ENCODE results near the gene CAMK2B. TPM values are rescaled to one million over a fixed set of nuclear protein-coding genes. Genes with fewer than 3 reads are reported as not detected.
A peak's percentile ranks its signal among the peaks of the same experiment; 100 is the strongest.

Gene CAMK2B
- not detected for total RNA-seq
- not detected for polyA plus RNA-seq

DNA sequence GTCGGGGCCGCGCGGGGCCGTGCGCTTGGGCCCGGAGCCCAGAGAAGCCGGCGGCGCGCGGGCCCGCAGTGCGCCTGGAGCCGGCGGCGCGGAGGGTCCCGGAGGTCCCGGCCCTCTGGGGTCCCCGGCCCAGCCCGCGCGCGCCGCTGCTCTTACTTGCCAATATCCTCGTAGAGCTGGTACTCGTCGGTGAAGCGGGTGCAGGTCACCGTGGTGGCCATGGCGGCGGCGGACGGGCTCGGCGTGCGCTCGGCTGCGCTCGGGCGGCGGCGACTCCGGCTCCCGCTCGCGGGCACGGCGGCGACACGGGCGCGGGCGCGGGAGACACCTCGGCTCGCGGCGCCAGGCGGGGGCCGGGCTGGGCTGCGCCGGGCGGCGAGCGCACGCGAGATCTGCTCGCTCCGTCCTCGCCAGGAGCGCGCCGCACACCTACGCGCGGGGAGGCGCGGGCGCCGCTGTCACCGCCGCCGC, at the start of gene CAMK2B:
Gene CAMK2B (minus strand): TSS at position 394 of the 471 bp plus-strand sequence. CDS start 173 bp downstream, at position 221.
- DNase-seq: no peak
- H3K4me3 ChIP-seq (ENCODE audit: low read depth, low read length): no peak within 1 kb of the TSS
- H3K27me3 Mint-ChIP-seq: peaks cover 49% of the 10 kb centered on the region

DNA sequence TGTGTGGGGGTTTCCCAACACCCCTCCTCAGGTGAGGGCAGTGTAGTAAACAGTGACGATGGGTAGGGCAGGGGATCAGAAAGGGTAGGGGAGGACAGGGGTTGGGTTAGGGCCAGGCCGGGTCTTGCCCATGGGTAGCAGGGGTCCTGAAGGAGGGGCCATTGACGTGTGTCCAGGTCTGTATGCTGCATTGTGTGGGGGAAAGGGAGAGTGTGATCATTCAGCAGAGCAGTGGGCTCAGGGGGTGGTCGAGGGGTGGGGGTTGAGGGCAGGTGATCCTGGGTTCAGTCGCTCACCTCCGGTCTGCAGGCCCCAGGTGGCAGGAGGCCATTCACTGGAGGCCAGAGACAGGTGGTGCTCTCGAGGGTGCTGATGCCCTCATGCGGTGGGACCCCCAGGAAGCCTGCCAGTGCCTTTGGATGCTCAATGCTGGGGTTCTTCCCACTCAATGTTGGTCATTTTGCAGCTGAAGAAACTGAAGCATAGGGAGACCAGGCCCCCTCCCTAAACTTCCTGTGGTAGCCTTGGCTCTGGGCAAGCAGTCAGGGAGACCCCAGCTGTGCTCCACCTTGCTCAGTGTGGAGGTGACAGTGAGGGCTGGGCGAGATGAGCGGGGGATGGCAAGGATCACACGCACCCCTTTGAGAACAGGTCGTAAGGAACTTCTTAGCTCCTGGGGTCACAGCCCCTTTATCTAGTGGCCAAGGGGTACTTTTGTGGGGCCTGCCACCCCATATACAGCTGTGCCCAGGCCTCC, 48.8 kb upstream of the CAMK2B start:
- Histone ChIP-seq H3K4me1 (ENCODE audit: control insufficient read depth, insufficient read depth, low read length, poor library complexity, severe bottlenecking) (no peaks in the 10 kb centered on the region), H3K27me3 (ENCODE audit: control insufficient read depth, insufficient read depth, low read length) (no peaks in the 10 kb centered on the region), H3K4me3 (ENCODE audit: low read depth, low read length) (no peak overlapping the region), H3K36me3 (ENCODE audit: control insufficient read depth, insufficient read depth, low read length) (peaks cover 2% of the 10 kb centered on the region), H3K27ac (ENCODE audit: insufficient read depth, low read length, poor library complexity, severe bottlenecking) (no peak overlapping the region), H3K9me3 (ENCODE audit: control insufficient read depth in 2 of 2, low read length in 2 of 2) (peaks cover 0 to 2% of the 10 kb centered on the region in 2 experiments)
- H3K4me3 Mint-ChIP-seq: no peak overlapping the region
- ATAC-seq (ENCODE audit: low read depth in 2 of 2) (no peak), DNase-seq (no peak)
- H3K4me1 Mint-ChIP-seq: peaks cover 0 to 13% (median 0%) of the 10 kb centered on the region in 4 donors
- H3K27ac Mint-ChIP-seq: peak overlapping the region in 1 of 3 donors; percentile 52
- peaks cover 0 to 4% (median 0%) of the 10 kb centered on the region in 7 donors for H3K9me3 Mint-ChIP-seq
- no peaks in the 10 kb centered on the region for H3K36me3 Mint-ChIP-seq
- H3K27me3 Mint-ChIP-seq: peaks cover 22% of the 10 kb centered on the region

More for the DNA sequence above, at the start of gene CAMK2B:
- no peaks in the 10 kb centered on the region for H3K4me1 ChIP-seq (ENCODE audit: control insufficient read depth, insufficient read depth, low read length, poor library complexity, severe bottlenecking)
- no peaks in the 10 kb centered on the region for H3K27me3 ChIP-seq (ENCODE audit: control insufficient read depth, insufficient read depth, low read length)
- peaks cover 0 to 9% (median 0%) of the 10 kb centered on the region in 4 donors for H3K4me1 Mint-ChIP-seq
- H3K4me3 Mint-ChIP-seq: peak within 1 kb of the TSS in 2 of 4 donors; percentile 78 to 82
- H3K36me3 ChIP-seq (ENCODE audit: control insufficient read depth, insufficient read depth, low read length): no peaks in the 10 kb centered on the region
- peaks cover 0 to 3% (median 0%) of the 10 kb centered on the region in 7 donors for H3K9me3 Mint-ChIP-seq
- H3K36me3 Mint-ChIP-seq: no peaks in the 10 kb centered on the region
- ATAC-seq (ENCODE audit: low read depth in 2 of 2): no peak
- H3K27ac ChIP-seq (ENCODE audit: insufficient read depth, low read length, poor library complexity, severe bottlenecking): no peak within 1 kb of the TSS
- H3K27ac Mint-ChIP-seq: no peak within 1 kb of the TSS
- H3K9me3 ChIP-seq (ENCODE audit: control insufficient read depth in 2 of 2, low read length in 2 of 2): no peaks in the 10 kb centered on the region

DNA sequence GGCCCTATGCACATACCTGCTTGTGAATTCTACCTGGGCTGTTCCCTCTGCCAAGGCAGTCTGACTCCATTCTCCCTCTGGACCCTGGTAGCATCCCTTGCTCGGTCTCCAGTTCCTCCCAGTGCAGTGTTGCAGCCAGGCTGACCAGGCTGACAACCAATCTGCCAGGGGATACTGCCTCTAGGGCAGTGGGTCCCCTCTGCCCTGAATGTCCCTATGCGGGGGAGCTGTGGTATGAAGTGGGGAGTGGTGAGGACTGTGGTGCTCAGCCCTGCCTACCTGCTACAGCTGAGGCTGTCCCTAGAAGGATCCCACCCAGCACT, 48.0 kb upstream of the CAMK2B start:
- Mint-ChIP-seq H3K27ac (no peak overlapping the region), H3K9me3 (peaks cover 0 to 7% (median 1%) of the 10 kb centered on the region in 7 donors), H3K4me1 (peaks cover 0 to 10% (median 0%) of the 10 kb centered on the region in 4 donors), H3K27me3 (peaks cover 25% of the 10 kb centered on the region), H3K36me3 (no peaks in the 10 kb centered on the region), H3K4me3 (no peak overlapping the region)
- DNase-seq (no peak), ATAC-seq (ENCODE audit: low read depth in 2 of 2) (no peak)
- H3K27me3 ChIP-seq (ENCODE audit: control insufficient read depth, insufficient read depth, low read length): peaks cover 4% of the 10 kb centered on the region
- peaks cover 4% of the 10 kb centered on the region for H3K36me3 ChIP-seq (ENCODE audit: control insufficient read depth, insufficient read depth, low read length)
- H3K9me3 ChIP-seq (ENCODE audit: control insufficient read depth in 2 of 2, low read length in 2 of 2): peaks cover 4 to 6% of the 10 kb centered on the region in 2 experiments
- H3K27ac ChIP-seq (ENCODE audit: insufficient read depth, low read length, poor library complexity, severe bottlenecking): no peak overlapping the region
- H3K4me1 ChIP-seq (ENCODE audit: control insufficient read depth, insufficient read depth, low read length, poor library complexity, severe bottlenecking): no peaks in the 10 kb centered on the region
- H3K4me3 ChIP-seq (ENCODE audit: low read depth, low read length): no peak overlapping the region

DNA sequence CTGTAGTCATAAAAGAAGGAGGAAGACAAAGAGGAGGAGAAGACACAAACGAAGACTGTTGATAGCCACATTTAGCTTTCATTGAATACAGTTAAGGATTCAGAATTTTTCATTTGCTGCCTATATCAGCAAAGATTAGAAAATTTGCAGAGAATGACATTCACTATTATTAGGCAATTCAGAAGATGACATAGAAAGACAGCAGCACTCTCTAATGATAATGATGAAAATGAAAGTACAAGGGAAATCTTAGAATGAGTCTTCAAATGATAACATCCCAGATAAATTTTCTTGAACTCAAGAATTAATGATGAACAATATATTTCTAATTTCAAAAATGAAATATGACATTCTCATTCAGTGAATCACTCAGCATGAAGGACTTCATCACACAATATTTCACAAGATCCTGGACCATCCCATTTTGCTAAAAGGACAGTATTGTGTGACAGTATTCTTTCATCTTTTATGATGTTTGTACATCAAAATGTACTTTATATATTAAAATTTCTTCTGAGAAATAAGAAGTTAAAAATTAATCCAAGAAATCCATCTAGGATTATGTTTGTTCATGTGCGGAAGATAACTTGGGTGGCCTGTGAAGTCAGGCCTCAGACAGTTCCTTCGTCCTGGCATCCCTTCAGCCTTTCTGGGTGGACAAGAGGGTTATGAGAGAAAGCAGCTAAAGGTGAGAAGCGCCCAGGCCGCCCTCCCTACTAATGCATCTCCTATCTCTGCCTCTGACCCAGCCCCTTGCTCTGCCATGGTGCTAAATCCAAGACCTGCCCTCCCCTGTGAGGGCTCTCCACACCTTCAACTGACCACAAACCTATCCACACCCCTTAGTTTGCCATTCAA, 47.4 kb upstream of the CAMK2B start:
- Histone ChIP-seq H3K27me3 (ENCODE audit: control insufficient read depth, insufficient read depth, low read length) (peaks cover 7% of the 10 kb centered on the region), H3K4me1 (ENCODE audit: control insufficient read depth, insufficient read depth, low read length, poor library complexity, severe bottlenecking) (no peaks in the 10 kb centered on the region), H3K9me3 (ENCODE audit: control insufficient read depth in 2 of 2, low read length in 2 of 2) (peaks cover 4 to 6% of the 10 kb centered on the region in 2 experiments), H3K4me3 (ENCODE audit: low read depth, low read length) (no peak overlapping the region), H3K36me3 (ENCODE audit: control insufficient read depth, insufficient read depth, low read length) (peaks cover 4% of the 10 kb centered on the region), H3K27ac (ENCODE audit: insufficient read depth, low read length, poor library complexity, severe bottlenecking) (no peak overlapping the region)
- DNase-seq: no peak
- H3K4me1 Mint-ChIP-seq: peaks cover 0 to 10% (median 0%) of the 10 kb centered on the region in 4 donors
- H3K27ac Mint-ChIP-seq: no peak overlapping the region
- H3K27me3 Mint-ChIP-seq: peaks cover 25% of the 10 kb centered on the region
- peaks cover 0 to 7% (median 1%) of the 10 kb centered on the region in 7 donors for H3K9me3 Mint-ChIP-seq
- H3K4me3 Mint-ChIP-seq: no peak overlapping the region
- no peak for ATAC-seq (ENCODE audit: low read depth in 2 of 2)
- no peaks in the 10 kb centered on the region for H3K36me3 Mint-ChIP-seq

DNA sequence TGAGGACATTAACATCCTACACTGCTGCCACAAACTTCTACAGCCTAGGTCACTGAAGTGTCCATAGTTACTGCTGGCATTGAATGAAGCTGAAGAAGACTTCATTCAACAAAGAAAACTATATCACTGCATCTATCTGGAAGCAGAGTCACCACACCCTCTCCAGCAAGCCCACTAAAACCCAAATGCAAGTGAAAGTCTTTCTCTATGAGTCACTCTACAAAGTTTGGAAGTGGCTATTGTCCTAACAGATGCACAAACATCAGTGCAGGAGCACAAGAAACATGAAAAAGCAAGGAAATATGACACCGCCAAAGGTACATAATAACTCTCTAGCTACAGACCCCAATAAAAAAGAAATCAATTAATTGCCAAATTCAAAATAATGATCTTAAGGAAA, 43.5 kb upstream of the CAMK2B start:
- peaks cover 39% of the 10 kb centered on the region for H3K27me3 Mint-ChIP-seq
- no peaks in the 10 kb centered on the region for H3K4me1 ChIP-seq (ENCODE audit: control insufficient read depth, insufficient read depth, low read length, poor library complexity, severe bottlenecking)
- peaks cover 0 to 5% (median 0%) of the 10 kb centered on the region in 4 donors for H3K4me1 Mint-ChIP-seq
- H3K36me3 Mint-ChIP-seq: no peaks in the 10 kb centered on the region
- DNase-seq: no peak
- H3K4me3 ChIP-seq (ENCODE audit: low read depth, low read length): no peak overlapping the region
- H3K27ac ChIP-seq (ENCODE audit: insufficient read depth, low read length, poor library complexity, severe bottlenecking): no peak overlapping the region
- peaks cover 4 to 6% of the 10 kb centered on the region in 2 experiments for H3K9me3 ChIP-seq (ENCODE audit: control insufficient read depth in 2 of 2, low read length in 2 of 2)
- H3K4me3 Mint-ChIP-seq: no peak overlapping the region
- ATAC-seq (ENCODE audit: low read depth in 2 of 2): no peak
- H3K27me3 ChIP-seq (ENCODE audit: control insufficient read depth, insufficient read depth, low read length): peaks cover 12% of the 10 kb centered on the region
- H3K27ac Mint-ChIP-seq: no peak overlapping the region
- peaks cover 4% of the 10 kb centered on the region for H3K36me3 ChIP-seq (ENCODE audit: control insufficient read depth, insufficient read depth, low read length)
- peaks cover 0 to 7% (median 1%) of the 10 kb centered on the region in 7 donors for H3K9me3 Mint-ChIP-seq

DNA sequence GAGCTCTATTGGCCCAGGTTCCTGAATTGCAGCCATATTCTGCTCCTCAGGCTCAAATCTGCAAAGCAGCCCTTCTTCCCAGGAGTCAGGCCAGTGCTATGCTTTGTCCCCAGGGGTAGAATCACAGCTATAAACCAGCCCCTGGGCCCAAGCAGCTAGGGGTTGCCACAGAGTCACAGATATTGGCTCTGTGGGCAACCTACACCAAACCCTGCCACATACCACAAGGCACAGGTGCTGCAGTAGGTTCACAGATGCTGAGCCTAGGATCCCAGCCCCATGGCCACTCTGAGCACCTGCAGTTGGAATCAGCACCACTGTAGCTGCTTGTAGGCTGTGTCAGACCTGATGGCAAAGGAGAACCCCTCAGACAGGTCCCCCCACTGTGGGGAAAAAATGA, 43.1 kb upstream of the CAMK2B start:
- H3K27ac ChIP-seq (ENCODE audit: insufficient read depth, low read length, poor library complexity, severe bottlenecking): no peak overlapping the region
- Mint-ChIP-seq H3K36me3 (no peaks in the 10 kb centered on the region), H3K9me3 (peaks cover 0 to 7% (median 1%) of the 10 kb centered on the region in 7 donors), H3K4me1 (peaks cover 0 to 5% (median 0%) of the 10 kb centered on the region in 4 donors), H3K4me3 (no peak overlapping the region), H3K27ac (no peak overlapping the region), H3K27me3 (peaks cover 42% of the 10 kb centered on the region)
- H3K4me1 ChIP-seq (ENCODE audit: control insufficient read depth, insufficient read depth, low read length, poor library complexity, severe bottlenecking): no peaks in the 10 kb centered on the region
- peaks cover 4% of the 10 kb centered on the region for H3K36me3 ChIP-seq (ENCODE audit: control insufficient read depth, insufficient read depth, low read length)
- no peak overlapping the region for H3K4me3 ChIP-seq (ENCODE audit: low read depth, low read length)
- peaks cover 4 to 6% of the 10 kb centered on the region in 2 experiments for H3K9me3 ChIP-seq (ENCODE audit: control insufficient read depth in 2 of 2, low read length in 2 of 2)
- peaks cover 12% of the 10 kb centered on the region for H3K27me3 ChIP-seq (ENCODE audit: control insufficient read depth, insufficient read depth, low read length)
- ATAC-seq (ENCODE audit: low read depth in 2 of 2) (no peak), DNase-seq (no peak)

DNA sequence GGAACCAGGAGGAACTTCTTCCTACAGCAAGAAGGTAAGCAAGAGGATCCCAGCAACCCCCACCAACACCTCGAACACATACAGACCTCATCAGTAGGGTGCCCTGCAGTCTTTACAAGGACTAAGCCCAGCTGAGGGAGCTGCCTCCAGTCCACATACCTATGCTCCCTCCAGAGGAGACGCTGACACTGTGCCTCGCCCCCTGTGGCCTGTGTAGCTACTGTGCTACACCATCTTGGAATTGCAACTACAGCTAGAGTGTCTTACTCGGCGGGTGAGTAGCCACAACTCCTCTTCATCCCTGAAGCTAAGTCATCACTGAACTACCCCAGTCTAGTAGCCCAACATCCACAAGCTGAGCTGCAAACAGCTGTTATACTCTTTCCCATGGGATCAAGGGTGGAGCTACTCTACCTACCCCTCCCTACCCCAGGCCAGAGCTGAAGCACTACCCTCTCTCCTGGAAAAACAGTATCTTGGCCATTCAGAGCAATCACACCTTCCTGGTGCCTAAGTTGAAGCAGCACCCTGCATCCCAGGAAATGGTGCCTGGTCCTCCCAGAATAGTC, 42.2 kb upstream of the CAMK2B start:
- Mint-ChIP-seq H3K27ac (no peak overlapping the region), H3K9me3 (peaks cover 0 to 7% (median 2%) of the 10 kb centered on the region in 7 donors), H3K4me1 (peaks cover 0 to 3% (median 0%) of the 10 kb centered on the region in 4 donors), H3K4me3 (no peak overlapping the region), H3K36me3 (no peaks in the 10 kb centered on the region), H3K27me3 (peaks cover 44% of the 10 kb centered on the region)
- H3K9me3 ChIP-seq (ENCODE audit: control insufficient read depth in 2 of 2, low read length in 2 of 2): peaks cover 4 to 6% of the 10 kb centered on the region in 2 experiments
- H3K4me1 ChIP-seq (ENCODE audit: control insufficient read depth, insufficient read depth, low read length, poor library complexity, severe bottlenecking): no peaks in the 10 kb centered on the region
- H3K27ac ChIP-seq (ENCODE audit: insufficient read depth, low read length, poor library complexity, severe bottlenecking): no peak overlapping the region
- peaks cover 12% of the 10 kb centered on the region for H3K27me3 ChIP-seq (ENCODE audit: control insufficient read depth, insufficient read depth, low read length)
- no peak for ATAC-seq (ENCODE audit: low read depth in 2 of 2)
- DNase-seq: no peak
- H3K4me3 ChIP-seq (ENCODE audit: low read depth, low read length): no peak overlapping the region
- H3K36me3 ChIP-seq (ENCODE audit: control insufficient read depth, insufficient read depth, low read length): peaks cover 4% of the 10 kb centered on the region

Measured in CD4-positive, CD25-positive, alpha-beta regulatory T cell (primary cell).